ENCODE measurements around the gene ZNHIT1.

Gene ZNHIT1

DNA sequence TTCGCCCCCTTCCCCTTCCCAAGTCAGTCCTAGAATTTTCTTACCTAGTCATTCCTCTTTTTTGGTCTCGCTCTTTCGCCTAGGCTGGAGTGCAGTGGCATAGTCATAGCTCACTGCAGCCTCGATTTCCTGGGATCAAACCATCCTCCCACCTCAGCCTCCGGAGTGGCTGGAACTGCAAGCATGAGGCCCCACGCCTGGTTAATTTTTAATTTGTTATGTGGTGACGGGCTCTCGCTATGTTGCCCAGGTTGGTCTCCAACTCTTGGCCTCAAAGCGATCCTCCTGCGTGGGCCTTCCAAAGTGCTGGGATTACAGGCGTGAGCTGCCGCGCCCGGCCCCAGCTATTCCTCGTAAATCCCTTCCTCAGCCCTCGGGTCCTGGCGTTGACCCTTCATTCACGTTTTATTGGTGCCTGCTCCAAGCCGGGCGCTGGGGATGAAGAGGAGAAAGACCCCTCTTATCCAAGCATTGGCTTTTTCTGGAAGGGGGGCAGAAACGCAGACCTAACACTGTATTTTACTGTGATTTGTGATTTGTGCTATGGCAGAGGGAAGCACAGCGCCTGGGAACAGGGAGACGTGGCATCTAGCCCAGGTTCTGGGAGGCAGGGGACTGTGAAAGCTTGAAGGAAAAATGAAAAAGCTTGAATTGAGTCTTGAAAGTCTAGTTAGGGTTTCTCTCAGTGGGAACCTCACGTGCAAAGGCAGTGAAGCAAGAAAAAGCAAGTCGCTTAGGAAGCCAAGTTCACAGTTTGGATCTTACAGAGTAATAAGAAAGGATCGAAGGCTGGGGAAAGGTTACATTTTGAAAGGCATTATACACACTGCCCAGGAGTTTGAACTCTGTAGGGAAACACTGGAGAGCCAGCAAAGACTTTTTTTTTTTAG, 516 bp downstream of the ZNHIT1 start:
- DNase-seq (ENCODE audit: low read depth), result no peak

- DNase-seq (ENCODE audit: low read depth), result no peak
These were observed 2.3 kb downstream of the ZNHIT1 start for GRCh38 chr7:101220295-101220694.

DNA sequence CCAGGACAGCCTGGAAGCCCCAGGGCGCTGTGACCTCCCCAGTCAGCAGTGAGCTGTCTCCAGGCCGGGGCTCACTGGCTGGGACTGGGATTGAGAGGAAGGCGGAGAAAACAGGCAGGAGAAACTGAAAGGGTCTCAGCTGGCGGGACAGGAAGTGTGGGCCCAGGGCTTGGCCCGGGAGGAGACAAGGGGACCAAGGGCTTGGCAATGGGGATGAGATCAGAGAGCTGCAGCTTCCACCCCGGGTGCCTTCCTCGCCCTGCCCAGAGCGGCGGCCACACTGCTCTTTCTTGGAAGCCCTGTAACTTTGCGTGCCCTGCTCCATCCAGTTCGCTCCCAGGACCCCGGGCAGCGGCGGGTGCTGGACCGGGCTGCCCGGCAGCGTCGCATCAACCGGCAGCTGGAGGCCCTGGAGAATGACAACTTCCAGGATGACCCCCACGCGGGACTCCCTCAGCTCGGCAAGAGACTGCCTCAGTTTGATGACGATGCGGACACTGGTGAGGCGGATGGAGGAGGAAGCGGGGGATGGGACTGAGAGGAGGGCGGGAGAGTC, 4.4 kb downstream of the ZNHIT1 start:
- DNase-seq (ENCODE audit: low read depth), result no peak

- no peak for DNase-seq (ENCODE audit: low read depth)
These were observed 5.6 kb downstream of the ZNHIT1 start for GRCh38 chr7:101223528-101223927.

- DNase-seq (ENCODE audit: low read depth), result no peak
These were observed 7.7 kb downstream of the ZNHIT1 start for GRCh38 chr7:101225650-101226049.

GRCh38 chr7:101226721-101227120, 8.8 kb downstream of the ZNHIT1 start:
- no peak for DNase-seq (ENCODE audit: low read depth)

GRCh38 chr7:101231644-101232043, 13.7 kb downstream of the ZNHIT1 start:
- DNase-seq (ENCODE audit: low read depth), result no peak

GRCh38 chr7:101232141-101232850, 14.3 kb downstream of the ZNHIT1 start:
- DNase-seq (ENCODE audit: low read depth), result no peak

DNA sequence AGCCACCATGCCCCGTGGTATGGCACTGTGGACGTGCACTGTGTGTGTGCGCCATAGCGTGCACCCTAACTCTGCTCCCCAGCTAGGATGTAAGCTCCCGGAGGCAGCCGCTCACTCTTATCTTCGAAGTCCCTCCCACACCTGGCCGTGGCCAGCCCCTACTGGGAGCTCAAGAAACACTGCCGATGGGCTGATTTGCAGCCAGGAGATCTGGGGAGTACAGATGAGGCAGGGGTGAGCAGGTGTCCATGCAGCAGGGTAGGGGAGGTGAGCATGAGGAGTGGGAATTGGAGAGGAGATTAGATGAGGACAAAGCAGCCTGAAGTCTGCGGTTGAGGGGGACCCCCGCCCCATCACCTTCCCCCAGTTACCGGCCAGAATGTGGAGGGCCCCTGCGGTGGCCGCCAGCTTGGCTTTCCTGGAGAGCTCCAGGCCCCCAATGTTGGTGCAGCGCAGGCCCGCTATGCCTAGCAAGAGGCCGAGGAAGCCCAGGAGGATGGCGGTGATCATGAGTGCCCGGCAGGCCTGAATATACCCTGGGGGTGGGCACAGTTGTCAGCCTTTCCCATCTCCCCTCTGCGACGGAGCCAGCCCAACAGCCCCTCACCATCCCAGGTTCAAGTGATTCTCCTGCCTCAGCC, 16.1 kb downstream of the ZNHIT1 start:
- no peak for DNase-seq (ENCODE audit: low read depth)

DNA sequence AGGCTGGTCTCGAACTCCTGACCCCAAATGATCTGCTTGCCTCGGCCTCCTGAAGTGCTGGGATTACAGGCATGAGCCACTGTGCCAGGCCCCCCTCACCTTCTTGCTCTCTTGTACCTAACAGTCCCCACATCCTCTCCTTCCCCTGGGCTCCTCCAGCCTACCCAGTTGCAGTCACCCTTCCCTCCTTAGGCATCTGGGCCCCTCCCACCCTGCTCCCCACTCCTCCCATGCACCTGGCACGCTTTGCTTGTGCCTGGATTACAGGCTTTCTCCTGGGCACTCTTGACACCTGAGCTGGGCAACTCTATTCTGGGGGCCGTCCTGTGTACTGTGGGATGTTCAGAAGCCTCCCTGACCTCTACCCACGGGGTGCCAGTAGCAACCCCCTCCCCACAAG, 16.7 kb downstream of the ZNHIT1 start:
- DNase-seq (ENCODE audit: low read depth), result no peak

GRCh38 chr7:101235050-101235449, 17.1 kb downstream of the ZNHIT1 start:
- DNase-seq (ENCODE audit: low read depth), result no peak

DNA sequence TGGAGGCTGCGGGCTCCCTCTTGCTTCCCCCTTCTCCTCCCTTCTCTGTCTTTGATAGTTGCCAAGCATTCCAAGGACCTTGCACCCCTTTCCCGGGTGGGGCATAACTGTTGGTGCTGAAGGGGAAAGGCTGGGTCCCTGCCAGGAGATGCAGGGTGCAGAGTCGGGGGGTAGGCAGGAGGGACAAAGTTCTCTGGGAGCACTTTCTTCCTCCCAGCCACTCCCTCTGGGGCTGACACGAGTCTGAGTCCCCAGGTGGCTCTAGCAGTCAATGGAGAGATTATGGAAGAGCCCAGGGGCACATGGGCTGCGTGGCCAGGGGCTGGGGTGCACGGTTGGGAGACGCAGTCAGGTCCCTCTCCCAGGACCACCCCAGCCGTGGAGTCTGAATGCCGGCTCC, 17.6 kb downstream of the ZNHIT1 start:
- no peak for DNase-seq (ENCODE audit: low read depth)

DNA sequence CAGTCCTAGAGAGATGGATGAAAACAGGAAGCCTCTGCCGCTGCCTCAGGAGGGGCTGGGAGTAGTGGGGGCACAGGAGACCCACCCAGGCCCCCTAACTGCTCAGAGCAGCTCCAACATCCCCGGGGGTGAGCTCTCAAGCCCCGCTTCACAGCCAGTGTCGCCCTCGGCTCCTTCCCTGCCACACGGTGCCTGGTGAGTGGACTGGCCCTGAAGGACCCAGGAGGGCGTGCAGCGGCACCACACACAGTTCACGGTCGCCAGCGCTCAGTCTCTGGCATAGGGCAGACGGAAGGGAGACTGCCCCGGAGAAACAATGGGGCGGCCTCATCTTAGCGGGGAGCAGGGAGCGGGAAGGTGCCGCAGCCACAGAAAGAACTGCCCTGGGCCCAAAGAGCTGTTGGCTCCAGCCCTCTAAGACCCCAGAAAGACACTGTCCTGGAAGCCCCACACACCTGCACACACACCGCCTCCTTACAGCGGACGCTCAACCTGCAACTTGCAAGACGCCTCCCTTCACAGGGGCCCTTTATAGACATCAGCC, 18.4 kb downstream of the ZNHIT1 start:
- no peak for DNase-seq (ENCODE audit: low read depth)

DNA sequence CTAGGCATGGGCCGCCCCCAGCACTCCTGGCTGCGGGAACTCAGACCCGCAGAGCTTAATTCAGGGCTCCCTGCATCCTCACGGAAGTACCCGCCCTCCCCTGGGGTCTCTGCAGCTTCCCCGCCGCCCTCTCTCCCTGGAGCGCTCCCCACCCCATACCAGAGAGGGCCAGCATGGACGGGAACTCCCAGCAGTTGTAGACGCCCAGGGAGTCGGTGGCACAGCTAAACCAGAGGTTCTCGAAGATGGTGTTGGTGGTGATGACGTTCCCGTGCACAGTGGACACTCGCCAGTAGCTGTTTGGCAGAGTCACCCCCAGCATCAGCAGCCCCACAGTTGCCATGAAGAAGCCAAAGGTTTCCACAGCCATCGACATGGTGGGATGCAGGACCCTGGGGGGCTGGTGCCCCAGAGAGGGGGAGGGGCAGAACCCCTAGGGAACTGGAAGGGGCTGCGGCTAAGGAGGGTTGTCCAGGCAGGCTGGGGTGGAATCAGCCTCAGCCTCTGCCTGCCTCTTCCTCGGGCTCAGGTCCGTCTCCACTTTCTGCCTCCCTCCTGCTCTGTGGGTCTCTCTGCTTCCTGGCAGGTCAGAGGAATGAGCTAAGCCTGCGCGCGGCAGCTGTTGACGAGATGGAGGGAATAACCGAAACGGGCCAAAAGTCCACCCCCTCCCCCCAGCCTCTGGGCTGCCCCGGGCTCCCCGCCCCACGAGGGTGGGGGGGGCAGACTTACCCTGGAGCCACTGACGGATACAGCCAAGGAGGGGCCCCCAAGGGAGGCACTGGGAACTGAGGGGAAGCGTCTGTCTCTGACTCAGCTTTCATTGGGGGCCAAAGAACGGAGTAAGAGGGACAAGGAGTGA, 19.5 kb downstream of the ZNHIT1 start, which contains the start of gene CLDN15:
CLDN15 (minus strand) TSS at position 597 of the 862 bp plus-strand sequence; CDS start at position 376, 221 bp downstream.
- no peak for DNase-seq (ENCODE audit: low read depth)

- no peak for DNase-seq (ENCODE audit: low read depth)
These were observed 20.5 kb downstream of the ZNHIT1 start for GRCh38 chr7:101238226-101239182.

DNA sequence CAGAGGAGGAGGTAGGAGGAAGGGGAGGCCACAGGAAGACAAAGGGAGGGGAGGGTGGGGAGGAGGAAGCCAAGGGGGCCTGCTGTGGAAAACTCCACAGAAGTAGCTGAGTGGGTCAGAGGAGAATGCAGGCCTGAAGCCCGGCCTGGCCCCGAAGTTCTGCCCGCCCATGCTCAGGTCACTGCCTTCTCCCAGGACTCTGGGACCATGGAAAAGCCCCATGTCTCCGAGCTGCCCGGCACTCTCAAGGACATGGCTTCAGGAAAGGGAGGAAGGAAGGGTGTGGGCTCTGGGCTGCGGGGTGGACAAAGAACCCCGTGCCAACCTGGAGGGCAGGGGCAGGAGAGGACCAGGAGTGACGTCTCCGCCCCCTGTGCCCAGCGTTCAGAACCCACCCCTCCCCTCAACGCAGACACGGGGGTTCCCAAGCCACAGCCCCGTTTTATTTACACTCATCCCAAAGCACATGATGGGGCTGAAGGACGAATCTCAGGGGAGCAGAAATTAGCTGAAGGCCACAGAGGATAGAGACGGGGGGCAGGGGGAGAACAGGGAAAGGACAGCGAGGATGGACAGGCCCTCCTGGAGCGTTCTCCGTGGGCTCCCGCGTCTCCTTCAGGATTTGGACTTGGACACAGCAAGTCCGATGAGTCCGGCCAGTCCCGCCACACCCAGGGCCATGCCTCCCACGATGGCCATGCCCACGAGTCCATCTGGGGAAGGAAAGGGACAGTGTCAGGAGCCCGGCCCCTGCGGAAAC, 21.4 kb downstream of the ZNHIT1 start:
- DNase-seq (ENCODE audit: low read depth), result no peak

GRCh38 chr7:101239951-101240220, 21.9 kb downstream of the ZNHIT1 start:
- DNase-seq (ENCODE audit: low read depth), result no peak

GRCh38 chr7:101240226-101241014, 22.5 kb downstream of the ZNHIT1 start:
- no peak for DNase-seq (ENCODE audit: low read depth)

DNA sequence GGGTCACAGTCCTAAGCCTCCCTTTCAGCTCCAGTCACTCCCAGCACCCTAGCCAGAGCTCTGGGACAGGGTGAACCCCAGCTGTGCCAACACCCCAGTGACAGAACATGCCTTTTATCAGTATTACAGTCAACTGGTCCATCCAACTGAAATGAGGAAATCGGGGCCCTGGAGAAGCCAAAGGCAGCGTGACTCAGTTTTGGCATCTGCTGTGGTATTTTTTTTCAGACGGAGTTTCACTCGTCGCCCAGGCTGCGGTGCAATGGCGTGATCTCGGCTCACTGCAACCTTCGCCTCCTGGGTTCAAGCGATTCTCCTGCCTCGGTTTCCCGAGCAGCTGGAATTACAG, 23.0 kb downstream of the ZNHIT1 start:
- no peak for DNase-seq (ENCODE audit: low read depth)

All from non-pigmented ciliary epithelial cell (primary cell).